Measurements from ENCODE around the gene NRIP3.

NRIP3 gene

DNA sequence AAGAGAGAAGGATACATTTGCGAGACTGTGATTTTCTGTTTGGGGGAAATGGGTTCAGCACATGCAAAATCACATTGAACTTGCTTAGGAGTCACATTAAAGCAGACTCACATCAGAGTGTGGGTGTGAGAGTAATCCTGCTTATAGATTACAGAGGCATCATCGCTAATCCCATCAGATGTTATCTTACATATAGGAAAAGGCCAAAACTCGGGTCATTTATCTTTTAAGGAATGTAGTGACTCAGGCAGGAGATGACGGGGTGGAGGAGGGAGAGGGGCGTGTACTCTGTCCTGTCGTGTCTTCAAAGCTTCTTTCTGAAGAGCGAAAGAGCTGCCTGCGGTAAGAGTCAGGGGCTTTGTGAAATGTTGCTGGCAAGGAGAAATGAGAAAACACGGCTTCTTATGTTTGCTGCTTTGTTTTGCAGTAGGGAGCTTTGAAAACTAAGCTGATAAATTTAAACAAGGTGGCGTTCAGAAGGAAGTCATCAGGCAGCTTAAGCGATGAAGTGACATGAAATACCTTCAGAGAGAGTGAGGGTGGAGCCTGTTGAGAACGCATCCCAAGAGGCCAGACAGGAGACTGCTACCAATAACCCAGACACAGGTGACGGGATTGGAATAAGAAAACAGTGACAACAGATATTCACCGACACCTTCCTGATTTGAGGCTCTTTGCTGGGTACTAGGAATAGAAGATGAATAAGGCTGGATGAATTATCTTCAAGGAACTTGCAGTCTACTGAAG is 68.9 kb downstream of the NRIP3 start:
- Histone ChIP-seq H3K27me3 (no peaks in the 10 kb centered on the region), H3K36me3 (no peaks in the 10 kb centered on the region), H3K9ac (no peak overlapping the region), H3K9me3 (no peaks in the 10 kb centered on the region), H3K4me1 (no peaks in the 10 kb centered on the region), H4K20me1 (no peaks in the 10 kb centered on the region), H3K4me2 (no peak overlapping the region), H3K4me3 (no peak overlapping the region), H3K27ac (no peak overlapping the region)
- TF ChIP-seq Cebpa-rat (IDR thresholded peaks at IDR 0.05): no peak

- H3K9me3 ChIP-seq: no peaks in the 10 kb centered on the region
- no peaks in the 10 kb centered on the region for H3K27me3 ChIP-seq
- H3K4me1 ChIP-seq: no peaks in the 10 kb centered on the region
- no peaks in the 10 kb centered on the region for H4K20me1 ChIP-seq
- H3K4me3 ChIP-seq: no peak overlapping the region
- H3K27ac ChIP-seq: no peak overlapping the region
- H3K4me2 ChIP-seq: no peak overlapping the region
- no peak for TF ChIP-seq Cebpa-rat (IDR thresholded peaks at IDR 0.05)
- no peak overlapping the region for H3K9ac ChIP-seq
- no peaks in the 10 kb centered on the region for H3K36me3 ChIP-seq
These were observed 69.9 kb downstream of the NRIP3 start for GRCh38 chr11:8933931-8934330.

GRCh38 chr11:8932564-8933180 is 71.1 kb downstream of the NRIP3 start, which contains the start of gene C11orf16:
Gene C11orf16 (minus strand): TSS chr11:8932947. CDS start chr11:8932308, 639 bp downstream.
- TF ChIP-seq Cebpa-rat (IDR thresholded peaks at IDR 0.05): no peak
- no peak within 1 kb of the TSS for H3K27ac ChIP-seq
- H3K27me3 ChIP-seq: no peaks in the 10 kb centered on the region
- no peaks in the 10 kb centered on the region for H3K36me3 ChIP-seq
- no peak within 1 kb of the TSS for H3K9ac ChIP-seq
- no peak within 1 kb of the TSS for H3K4me3 ChIP-seq
- no peaks in the 10 kb centered on the region for H3K9me3 ChIP-seq
- no peak within 1 kb of the TSS for H3K4me2 ChIP-seq
- no peaks in the 10 kb centered on the region for H4K20me1 ChIP-seq
- H3K4me1 ChIP-seq: no peaks in the 10 kb centered on the region

All from BLaER1 (cell line).